Hepatocyte (in vitro differentiated cells): Measurements from ENCODE around the gene ENOX1.

ENCODE experiments used
- EZH2 ChIP-seq: fragments of 200-600 bp; sonication (generic); IDR thresholded peaks from 2 replicates; pipeline ENCODE4 v1.6.1; 2016; ENCODE audit warnings: antibody characterized with exemption, mild to moderate bottlenecking, borderline replicate concordance
- TF ChIP-seq, protein P1 (sequence below): fragments of 200-600 bp; sonication (generic); IDR thresholded peaks from 2 replicates; pipeline ENCODE4 v1.5.1; 2016; ENCODE audit warnings: antibody characterized with exemption, mild to moderate bottlenecking; ENCODE audit not compliant: poor library complexity

DNA sequence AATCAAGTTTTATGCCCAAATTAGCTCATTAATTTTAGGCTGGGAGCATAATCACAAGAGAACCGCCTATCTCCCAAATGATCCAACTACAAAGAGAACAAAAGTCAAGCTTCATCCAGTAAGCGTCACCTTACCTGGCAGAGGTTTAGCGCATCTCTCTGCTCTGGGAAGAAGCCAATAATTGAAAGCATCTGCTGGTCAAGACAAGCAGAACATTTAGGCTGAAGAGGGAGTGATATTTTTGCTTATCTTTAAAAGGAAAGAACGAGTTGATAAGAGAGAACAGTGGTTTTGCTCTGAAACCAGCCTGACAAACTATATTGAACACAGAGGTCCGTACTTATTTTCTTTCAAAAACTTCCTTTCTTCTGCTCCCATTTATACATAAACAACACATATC lies 242.1 kb downstream of the ENOX1 start:
- TF ChIP-seq, protein P1, sequence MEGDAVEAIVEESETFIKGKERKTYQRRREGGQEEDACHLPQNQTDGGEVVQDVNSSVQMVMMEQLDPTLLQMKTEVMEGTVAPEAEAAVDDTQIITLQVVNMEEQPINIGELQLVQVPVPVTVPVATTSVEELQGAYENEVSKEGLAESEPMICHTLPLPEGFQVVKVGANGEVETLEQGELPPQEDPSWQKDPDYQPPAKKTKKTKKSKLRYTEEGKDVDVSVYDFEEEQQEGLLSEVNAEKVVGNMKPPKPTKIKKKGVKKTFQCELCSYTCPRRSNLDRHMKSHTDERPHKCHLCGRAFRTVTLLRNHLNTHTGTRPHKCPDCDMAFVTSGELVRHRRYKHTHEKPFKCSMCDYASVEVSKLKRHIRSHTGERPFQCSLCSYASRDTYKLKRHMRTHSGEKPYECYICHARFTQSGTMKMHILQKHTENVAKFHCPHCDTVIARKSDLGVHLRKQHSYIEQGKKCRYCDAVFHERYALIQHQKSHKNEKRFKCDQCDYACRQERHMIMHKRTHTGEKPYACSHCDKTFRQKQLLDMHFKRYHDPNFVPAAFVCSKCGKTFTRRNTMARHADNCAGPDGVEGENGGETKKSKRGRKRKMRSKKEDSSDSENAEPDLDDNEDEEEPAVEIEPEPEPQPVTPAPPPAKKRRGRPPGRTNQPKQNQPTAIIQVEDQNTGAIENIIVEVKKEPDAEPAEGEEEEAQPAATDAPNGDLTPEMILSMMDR, result no peak
- TF ChIP-seq EZH2, result no peak
